BLaER1 treated with 17β-estradiol and CSF1 and Interleukin-3, amounts not matched to agents 10 nM and 100 nM (cell line): Measurements from ENCODE around the gene UCHL3.
A peak's percentile ranks its signal among the peaks of the same experiment; 100 is the strongest.
"Not testable (repeated sequence)": the region's sequence is repeated elsewhere in the genome, so short reads cannot be mapped to it uniquely, and the experiment has no call there.

ENCODE experiments used
- H3K27ac ChIP-seq, 11 experiments: shearing (Covaris generic); formaldehyde crosslinking; 2 replicates each; pipeline ENCODE4 v1.8.1; 2022
- H3K27me3 ChIP-seq, 11 experiments: shearing (Covaris generic); formaldehyde crosslinking; 2 replicates each; pipeline ENCODE4 v1.8.1; 2022
- H3K36me3 ChIP-seq, 11 experiments: shearing (Covaris generic); formaldehyde crosslinking; 2 replicates each; pipeline ENCODE4 v1.8.1; 2022
- H3K4me1 ChIP-seq, 10 experiments: shearing (Covaris generic); formaldehyde crosslinking; 2 replicates each; pipeline ENCODE4 v1.8.1; 2022
- H3K4me2 ChIP-seq, 11 experiments: shearing (Covaris generic); formaldehyde crosslinking; 2 replicates each; pipeline ENCODE4 v1.8.1; 2022
- H3K4me3 ChIP-seq, 10 experiments: shearing (Covaris generic); formaldehyde crosslinking; 2 replicates each; pipeline ENCODE4 v1.8.1; 2022
- H3K9ac ChIP-seq, 11 experiments: shearing (Covaris generic); formaldehyde crosslinking; 2 replicates each; pipeline ENCODE4 v1.8.1; 2022
- H3K9me3 ChIP-seq, 11 experiments: shearing (Covaris generic); formaldehyde crosslinking; replicated peaks in 1 of 11; 2 replicates each; pipeline ENCODE4 v1.8.1; 2022
- H4K20me1 ChIP-seq, 11 experiments: shearing (Covaris generic); formaldehyde crosslinking; 2 replicates each; pipeline ENCODE4 v1.8.1; 2022
- Cebpa-rat ChIP-seq, 11 experiments: shearing (Covaris generic); IDR thresholded peaks; 2 replicates each; pipeline ENCODE4 v1.8.1; 2022

Gene UCHL3

GRCh38 chr13:75537401-75538365, 11.9 kb upstream of the UCHL3 start, which contains the start of gene COMMD6:
Gene COMMD6 (minus strand): TSS chr13:75537841. CDS start chr13:75537805, 36 bp downstream.
- peaks cover 0 to 8% (median 0%) of the 10 kb centered on the region in 11 experiments; a peak in 1 of 22 replicates for H3K9me3 ChIP-seq
- H3K4me1 ChIP-seq, result peaks cover 33 to 72% (median 47%) of the 10 kb centered on the region in 10 experiments
- H3K4me2 ChIP-seq, result peak within 1 kb of the TSS; percentile 78 to 94 (median 89)
- peak within 1 kb of the TSS; percentile 77 to 87 (median 85) for H3K9ac ChIP-seq
- no peaks in the 10 kb centered on the region for H3K27me3 ChIP-seq
- peak within 1 kb of the TSS; percentile 84 to 94 (median 89) for H3K27ac ChIP-seq
- 0 out of 22 replicates have a peak, but pooled peaks cover 0 to 7% (median 0%) of the 10 kb centered on the region in 11 experiments for H4K20me1 ChIP-seq
- TF ChIP-seq Cebpa-rat (IDR thresholded peaks at IDR 0.05), result no peak
- H3K4me3 ChIP-seq, result peak within 1 kb of the TSS; percentile 75 to 97 (median 80)
- peaks cover 25 to 38% (median 34%) of the 10 kb centered on the region in 11 experiments for H3K36me3 ChIP-seq

- no peak for TF ChIP-seq Cebpa-rat (IDR thresholded peaks at IDR 0.05)
- Histone ChIP-seq H3K9me3 (no peaks in the 10 kb centered on the region), H3K4me1 (peaks cover 22 to 53% (median 34%) of the 10 kb centered on the region in 10 experiments), H3K4me3 (no peak overlapping the region), H3K27me3 (no peaks in the 10 kb centered on the region), H3K36me3 (peaks cover 0 to 3% (median 0%) of the 10 kb centered on the region in 11 experiments; a peak in 5 of 22 replicates), H4K20me1 (no peaks in the 10 kb centered on the region), H3K4me2 (peak overlapping the region; percentile 38 to 86 (median 69)), H3K9ac (peak overlapping the region in 4 of 11 experiments; percentile 31 to 63 (median 40); a peak in 8 of 22 replicates), H3K27ac (peak overlapping the region in 8 of 11 experiments; percentile 23 to 79 (median 66); a peak in 14 of 22 replicates)
Observed at GRCh38 chr13:75541287-75541686, 8.3 kb upstream of the UCHL3 start.

- no peaks in the 10 kb centered on the region for H4K20me1 ChIP-seq
- H3K36me3 ChIP-seq, result no peaks in the 10 kb centered on the region
- no peak overlapping the region for H3K4me3 ChIP-seq
- peaks cover 16 to 46% (median 27%) of the 10 kb centered on the region in 10 experiments for H3K4me1 ChIP-seq
- peak overlapping the region in 5 of 11 experiments; percentile 0 to 66 (median 32); a peak in 6 of 22 replicates for H3K27ac ChIP-seq
- H3K27me3 ChIP-seq, result no peaks in the 10 kb centered on the region
- H3K9ac ChIP-seq, result no peak overlapping the region
- H3K4me2 ChIP-seq, result peak overlapping the region in 10 of 11 experiments; percentile 38 to 84 (median 66); a peak in 16 of 22 replicates
- no peaks in the 10 kb centered on the region for H3K9me3 ChIP-seq
- no peak for TF ChIP-seq Cebpa-rat (IDR thresholded peaks at IDR 0.05)
Observed at GRCh38 chr13:75541961-75542360, 7.6 kb upstream of the UCHL3 start.

- no peaks in the 10 kb centered on the region for H3K36me3 ChIP-seq
- H3K27ac ChIP-seq, result no peak overlapping the region
- no peak for TF ChIP-seq Cebpa-rat (IDR thresholded peaks at IDR 0.05)
- H3K4me1 ChIP-seq, result peaks cover 20 to 37% (median 27%) of the 10 kb centered on the region in 10 experiments
- H3K9me3 ChIP-seq, result no peaks in the 10 kb centered on the region
- no peaks in the 10 kb centered on the region for H4K20me1 ChIP-seq
- no peak overlapping the region for H3K4me2 ChIP-seq
- no peak overlapping the region for H3K4me3 ChIP-seq
- no peak overlapping the region for H3K9ac ChIP-seq
- no peaks in the 10 kb centered on the region for H3K27me3 ChIP-seq
Observed at GRCh38 chr13:75544681-75545330, 4.8 kb upstream of the UCHL3 start.

- H3K27ac ChIP-seq, result not testable (repeated sequence)
Observed at GRCh38 chr13:75545386-75545785, 4.2 kb upstream of the UCHL3 start.

GRCh38 chr13:75547917-75548316, 1.7 kb upstream of the UCHL3 start:
- peaks cover 0 to 2% (median 0%) of the 10 kb centered on the region in 11 experiments; a peak in 3 of 22 replicates for H3K36me3 ChIP-seq
- H3K4me2 ChIP-seq, result peak overlapping the region in 2 of 11 experiments; percentile 94; a peak in 1 of 22 replicates
- no peak overlapping the region for H3K4me3 ChIP-seq
- TF ChIP-seq Cebpa-rat (IDR thresholded peaks at IDR 0.05), result no peak
- H4K20me1 ChIP-seq, result peaks cover 0 to 8% (median 0%) of the 10 kb centered on the region in 11 experiments; a peak in 4 of 22 replicates
- no peaks in the 10 kb centered on the region for H3K27me3 ChIP-seq
- H3K9me3 ChIP-seq, result no peaks in the 10 kb centered on the region
- no peak overlapping the region for H3K27ac ChIP-seq
- H3K4me1 ChIP-seq, result peaks cover 14 to 26% (median 21%) of the 10 kb centered on the region in 10 experiments
- H3K9ac ChIP-seq, result no peak overlapping the region

More at GRCh38 chr13:75545386-75545785, 4.2 kb upstream of the UCHL3 start:
- not testable (repeated sequence) for H3K36me3 ChIP-seq, H3K4me3 ChIP-seq, H4K20me1 ChIP-seq, H3K9ac ChIP-seq, H3K4me2 ChIP-seq, H3K27me3 ChIP-seq, H3K9me3 ChIP-seq
- H3K4me1 ChIP-seq, result peaks cover 22 to 33% (median 28%) of the 10 kb centered on the region in 10 experiments

GRCh38 chr13:75550159-75550567, 572 bp downstream of the UCHL3 start:
- H3K27ac ChIP-seq, result peak overlapping the region; percentile 91 to 99 (median 96); a peak in 21 of 22 replicates
- no peak for TF ChIP-seq Cebpa-rat (IDR thresholded peaks at IDR 0.05)
- H3K4me3 ChIP-seq, result peak overlapping the region; percentile 86 to 100 (median 94)
- H4K20me1 ChIP-seq, result peaks cover 0 to 8% (median 0%) of the 10 kb centered on the region in 11 experiments; a peak in 4 of 22 replicates
- no peaks in the 10 kb centered on the region for H3K27me3 ChIP-seq
- H3K4me1 ChIP-seq, result peaks cover 20 to 34% (median 23%) of the 10 kb centered on the region in 10 experiments
- no peaks in the 10 kb centered on the region for H3K9me3 ChIP-seq
- H3K4me2 ChIP-seq, result peak overlapping the region; percentile 83 to 96 (median 94)
- peaks cover 0 to 24% (median 22%) of the 10 kb centered on the region in 11 experiments; a peak in 18 of 22 replicates for H3K36me3 ChIP-seq
- peak overlapping the region; percentile 85 to 98 (median 93) for H3K9ac ChIP-seq

- Histone ChIP-seq H3K4me1 (peaks cover 17 to 39% (median 22%) of the 10 kb centered on the region in 10 experiments), H3K4me3 (no peak overlapping the region), H3K27ac (no peak overlapping the region), H4K20me1 (peaks cover 0 to 8% (median 0%) of the 10 kb centered on the region in 11 experiments; a peak in 5 of 22 replicates), H3K36me3 (peaks cover 0 to 45% (median 34%) of the 10 kb centered on the region in 11 experiments; a peak in 18 of 22 replicates), H3K9me3 (no peaks in the 10 kb centered on the region), H3K4me2 (peak overlapping the region in 3 of 11 experiments; percentile 17 to 57 (median 56); a peak in 5 of 22 replicates), H3K27me3 (no peaks in the 10 kb centered on the region), H3K9ac (no peak overlapping the region)
- TF ChIP-seq Cebpa-rat (IDR thresholded peaks at IDR 0.05), result no peak
Observed at GRCh38 chr13:75554464-75554863, 4.9 kb downstream of the UCHL3 start.
